ENCODE data around the gene CEP250.

The CEP250 gene

GRCh38 chr20:35558451-35558850, 103.1 kb downstream of the CEP250 start:
- Histone ChIP-seq H3K9me3 (ENCODE audit: control insufficient read depth, insufficient read depth, low read depth, low read length) (no peaks in the 10 kb centered on the region), H3K27ac (ENCODE audit: extremely low read depth, low read depth, low read length) (no peak overlapping the region), H3K4me1 (ENCODE audit: control insufficient read depth, insufficient read depth, low read length) (no peaks in the 10 kb centered on the region), H3K36me3 (ENCODE audit: control insufficient read depth in 2 of 2, insufficient read depth in 1 of 2, low read length in 2 of 2) (peaks cover 0 to 54% of the 10 kb centered on the region in 2 experiments; a peak in 1 of 3 replicates), H3K4me3 (ENCODE audit: low read depth, low read length) (no peak overlapping the region)
- no peak for TF ChIP-seq TRIM28 (IDR thresholded peaks at IDR 0.05; ENCODE audit: borderline replicate concordance, low read length)
- TF ChIP-seq ZNF138 (tag by site-specific recombination; IDR thresholded peaks at IDR 0.05; ENCODE audit: borderline replicate concordance), result no peak
- TF ChIP-seq ZNF341 (tag by site-specific recombination; IDR thresholded peaks at IDR 0.05; ENCODE audit: low read depth), result no peak
- TF ChIP-seq KLF10 (tag by site-specific recombination; IDR thresholded peaks at IDR 0.05), result no peak
- TF ChIP-seq ZNF791 (tag by site-specific recombination; IDR thresholded peaks at IDR 0.05), result no peak
- no peak for TF ChIP-seq BCL11A (tag by site-specific recombination; IDR thresholded peaks at IDR 0.05; ENCODE audit: low read depth)
- TF ChIP-seq, protein P1, sequence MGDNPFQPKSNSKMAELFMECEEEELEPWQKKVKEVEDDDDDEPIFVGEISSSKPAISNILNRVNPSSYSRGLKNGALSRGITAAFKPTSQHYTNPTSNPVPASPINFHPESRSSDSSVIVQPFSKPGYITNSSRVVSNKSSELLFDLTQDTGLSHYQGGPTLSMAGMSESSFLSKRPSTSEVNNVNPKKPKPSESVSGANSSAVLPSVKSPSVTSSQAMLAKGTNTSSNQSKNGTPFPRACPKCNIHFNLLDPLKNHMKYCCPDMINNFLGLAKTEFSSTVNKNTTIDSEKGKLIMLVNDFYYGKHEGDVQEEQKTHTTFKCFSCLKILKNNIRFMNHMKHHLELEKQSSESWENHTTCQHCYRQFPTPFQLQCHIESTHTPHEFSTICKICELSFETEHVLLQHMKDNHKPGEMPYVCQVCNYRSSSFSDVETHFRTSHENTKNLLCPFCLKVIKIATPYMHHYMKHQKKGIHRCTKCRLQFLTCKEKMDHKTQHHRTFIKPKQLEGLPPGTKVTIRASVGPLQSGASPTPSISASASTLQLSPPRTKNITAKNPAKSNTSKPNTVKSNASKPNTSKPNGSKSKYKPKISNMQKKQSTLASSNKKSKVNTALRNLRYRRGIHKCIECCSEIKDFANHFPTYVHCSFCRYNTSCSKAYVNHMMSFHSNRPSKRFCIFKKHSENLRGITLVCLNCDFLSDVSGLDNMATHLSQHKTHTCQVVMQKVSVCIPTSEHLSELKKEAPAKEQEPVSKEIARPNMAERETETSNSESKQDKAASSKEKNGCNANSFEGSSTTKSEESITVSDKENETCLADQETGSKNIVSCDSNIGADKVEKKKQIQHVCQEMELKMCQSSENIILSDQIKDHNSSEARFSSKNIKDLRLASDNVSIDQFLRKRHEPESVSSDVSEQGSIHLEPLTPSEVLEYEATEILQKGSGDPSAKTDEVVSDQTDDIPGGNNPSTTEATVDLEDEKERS (tag by site-specific recombination; IDR thresholded peaks at IDR 0.05), result no peak
- TF ChIP-seq HOXC10 (CRISPR knock-in tag; IDR thresholded peaks at IDR 0.05), result no peak
- TF ChIP-seq ZNF664 (tag by site-specific recombination; IDR thresholded peaks at IDR 0.05), result no peak
- TF ChIP-seq MZF1 (tag by site-specific recombination; IDR thresholded peaks at IDR 0.05; ENCODE audit: borderline replicate concordance), result no peak
- no peak for TF ChIP-seq ZNF624 (tag by site-specific recombination; IDR thresholded peaks at IDR 0.05)
- TF ChIP-seq, protein P2, sequence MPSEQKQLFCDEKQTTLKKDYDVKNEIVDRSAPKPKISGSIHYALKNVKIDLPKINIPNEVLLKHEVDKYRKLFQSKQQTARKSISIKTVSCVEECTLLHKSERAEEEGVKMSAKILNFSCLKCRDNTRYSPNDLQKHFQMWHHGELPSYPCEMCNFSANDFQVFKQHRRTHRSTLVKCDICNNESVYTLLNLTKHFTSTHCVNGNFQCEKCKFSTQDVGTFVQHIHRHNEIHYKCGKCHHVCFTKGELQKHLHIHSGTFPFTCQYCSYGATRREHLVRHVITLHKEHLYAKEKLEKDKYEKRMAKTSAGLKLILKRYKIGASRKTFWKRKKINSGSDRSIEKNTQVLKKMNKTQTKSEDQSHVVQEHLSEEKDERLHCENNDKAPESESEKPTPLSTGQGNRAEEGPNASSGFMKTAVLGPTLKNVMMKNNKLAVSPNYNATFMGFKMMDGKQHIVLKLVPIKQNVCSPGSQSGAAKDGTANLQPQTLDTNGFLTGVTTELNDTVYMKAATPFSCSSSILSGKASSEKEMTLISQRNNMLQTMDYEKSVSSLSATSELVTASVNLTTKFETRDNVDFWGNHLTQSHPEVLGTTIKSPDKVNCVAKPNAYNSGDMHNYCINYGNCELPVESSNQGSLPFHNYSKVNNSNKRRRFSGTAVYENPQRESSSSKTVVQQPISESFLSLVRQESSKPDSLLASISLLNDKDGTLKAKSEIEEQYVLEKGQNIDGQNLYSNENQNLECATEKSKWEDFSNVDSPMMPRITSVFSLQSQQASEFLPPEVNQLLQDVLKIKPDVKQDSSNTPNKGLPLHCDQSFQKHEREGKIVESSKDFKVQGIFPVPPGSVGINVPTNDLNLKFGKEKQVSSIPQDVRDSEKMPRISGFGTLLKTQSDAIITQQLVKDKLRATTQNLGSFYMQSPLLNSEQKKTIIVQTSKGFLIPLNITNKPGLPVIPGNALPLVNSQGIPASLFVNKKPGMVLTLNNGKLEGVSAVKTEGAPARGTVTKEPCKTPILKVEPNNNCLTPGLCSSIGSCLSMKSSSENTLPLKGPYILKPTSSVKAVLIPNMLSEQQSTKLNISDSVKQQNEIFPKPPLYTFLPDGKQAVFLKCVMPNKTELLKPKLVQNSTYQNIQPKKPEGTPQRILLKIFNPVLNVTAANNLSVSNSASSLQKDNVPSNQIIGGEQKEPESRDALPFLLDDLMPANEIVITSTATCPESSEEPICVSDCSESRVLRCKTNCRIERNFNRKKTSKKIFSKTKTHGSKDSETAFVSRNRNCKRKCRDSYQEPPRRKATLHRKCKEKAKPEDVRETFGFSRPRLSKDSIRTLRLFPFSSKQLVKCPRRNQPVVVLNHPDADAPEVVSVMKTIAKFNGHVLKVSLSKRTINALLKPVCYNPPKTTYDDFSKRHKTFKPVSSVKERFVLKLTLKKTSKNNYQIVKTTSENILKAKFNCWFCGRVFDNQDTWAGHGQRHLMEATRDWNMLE (tag by site-specific recombination; conservative IDR thresholded peaks at IDR 0.05; ENCODE audit: low read depth), result no peak
- no peak for TF ChIP-seq ZNF76 (tag by site-specific recombination; IDR thresholded peaks at IDR 0.05; ENCODE audit: borderline replicate concordance, low read depth)
- no peak for TF ChIP-seq ZNF292 (tag by site-specific recombination; IDR thresholded peaks at IDR 0.05; ENCODE audit: borderline replicate concordance, low read depth)
- TF ChIP-seq, protein P3, sequence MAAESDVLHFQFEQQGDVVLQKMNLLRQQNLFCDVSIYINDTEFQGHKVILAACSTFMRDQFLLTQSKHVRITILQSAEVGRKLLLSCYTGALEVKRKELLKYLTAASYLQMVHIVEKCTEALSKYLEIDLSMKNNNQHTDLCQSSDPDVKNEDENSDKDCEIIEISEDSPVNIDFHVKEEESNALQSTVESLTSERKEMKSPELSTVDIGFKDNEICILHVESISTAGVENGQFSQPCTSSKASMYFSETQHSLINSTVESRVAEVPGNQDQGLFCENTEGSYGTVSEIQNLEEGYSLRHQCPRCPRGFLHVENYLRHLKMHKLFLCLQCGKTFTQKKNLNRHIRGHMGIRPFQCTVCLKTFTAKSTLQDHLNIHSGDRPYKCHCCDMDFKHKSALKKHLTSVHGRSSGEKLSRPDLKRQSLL (tag by site-specific recombination; IDR thresholded peaks at IDR 0.05), result no peak
- TF ChIP-seq ZNF366 (tag by site-specific recombination; conservative IDR thresholded peaks at IDR 0.05), result no peak
- TF ChIP-seq ZNF629 (tag by site-specific recombination; IDR thresholded peaks at IDR 0.05), result no peak
- CTCF ChIA-PET, result no interaction called here
- POLR2A ChIA-PET, result interaction anchor here (0.6 to 1.7 kb wide), 2 partner anchors 16 to 89 kb away, joined by 3 to 4 read pairs; no protein-coding TSS in a partner anchor

Data from HEK293 (cell line).